ENCODE data around the gene TMEM273.

The TMEM273 gene

DNA sequence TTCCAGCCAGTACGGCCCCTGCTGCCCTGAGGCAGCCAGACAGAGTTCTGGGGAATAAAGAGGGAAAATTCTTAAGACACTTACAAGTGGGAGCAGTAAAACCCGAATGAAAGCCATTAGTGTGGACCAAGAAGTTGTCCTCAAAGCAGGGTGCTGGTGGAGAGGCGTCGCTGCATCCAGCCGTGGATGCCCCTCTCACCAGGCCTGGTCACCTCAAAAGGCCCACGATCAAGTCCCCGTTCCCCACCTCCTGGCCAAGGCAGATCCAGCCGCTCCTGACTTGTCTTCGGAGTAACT is 73.5 kb downstream of the TMEM273 start:
- DNase-seq = no peak

DNA sequence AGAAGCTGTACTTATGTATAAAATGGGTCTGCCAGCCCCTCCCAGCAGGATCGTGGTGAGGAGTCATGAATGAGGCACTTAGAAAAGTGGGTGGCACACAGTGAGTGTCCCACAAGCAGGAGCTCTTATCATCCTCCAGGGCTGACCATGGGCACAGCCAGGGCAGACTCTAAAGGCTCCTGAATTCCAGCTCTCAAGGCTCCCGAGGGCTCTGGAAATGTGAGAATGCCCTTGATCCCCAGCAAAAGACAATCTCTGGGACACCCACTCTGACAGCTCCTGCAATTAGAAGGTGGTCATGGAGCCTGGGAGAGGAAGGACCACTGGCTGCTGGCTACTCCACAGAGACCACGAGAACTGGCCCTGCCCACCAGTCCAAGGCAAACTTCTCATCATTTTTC is 74.5 kb downstream of the TMEM273 start:
- no peak for DNase-seq

DNA sequence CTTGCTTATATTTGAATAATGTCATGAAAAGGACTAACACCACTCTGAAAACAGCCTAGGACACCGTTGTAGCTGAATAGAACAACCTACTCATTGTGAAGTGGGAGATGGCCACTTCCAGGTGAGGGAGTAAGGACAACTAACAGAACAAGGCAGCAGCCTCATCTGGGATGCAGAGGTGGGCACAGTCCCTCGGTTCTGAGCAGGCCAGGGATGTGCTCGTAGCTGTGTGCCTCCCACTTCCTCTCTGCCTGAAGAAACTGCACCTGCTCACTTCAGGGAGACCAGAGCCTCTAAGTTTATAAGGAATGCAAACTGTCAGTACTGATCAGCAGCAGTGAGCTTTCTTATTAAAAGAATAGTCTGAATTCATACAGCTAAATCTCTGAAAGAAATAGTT is 75.3 kb downstream of the TMEM273 start:
- DNase-seq = no peak

DNA sequence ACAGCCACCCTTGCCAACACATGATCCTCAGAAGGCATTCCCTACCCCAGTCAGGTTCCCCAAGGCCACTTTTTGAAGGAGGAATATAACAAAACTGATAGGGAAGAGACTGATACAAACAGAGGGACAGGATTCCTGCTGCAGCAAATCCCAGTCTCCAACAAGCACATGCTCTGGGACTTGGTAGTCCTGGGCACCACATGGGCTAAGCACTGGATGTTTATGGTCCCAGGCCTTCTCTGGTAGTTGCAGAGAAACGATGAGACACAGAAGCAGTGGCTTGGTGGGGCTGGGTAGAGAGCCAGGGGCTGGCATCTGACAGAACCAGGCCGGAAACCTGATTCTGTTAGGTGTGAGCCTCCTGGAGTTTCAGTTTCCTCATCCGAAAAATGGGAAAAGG is 76.1 kb downstream of the TMEM273 start:
- no peak for DNase-seq

DNA sequence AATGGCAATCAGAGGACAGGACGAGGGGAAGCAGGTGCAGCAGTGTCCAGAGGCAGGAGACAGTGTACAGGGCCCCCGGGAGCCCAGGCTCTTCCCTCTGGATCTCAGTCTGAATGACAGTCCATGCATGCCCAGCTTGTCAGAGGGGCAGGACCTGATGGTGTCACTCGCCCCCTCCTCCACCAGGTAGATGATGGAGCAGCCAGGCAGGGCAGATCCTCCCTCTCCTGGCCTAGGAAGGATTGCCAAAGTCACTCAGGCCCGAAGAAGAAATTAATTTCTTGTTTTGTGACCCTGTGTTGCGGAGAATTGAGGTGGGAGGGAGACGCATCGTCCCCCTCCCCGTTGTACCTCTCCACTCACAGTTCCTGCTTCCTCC is 76.9 kb downstream of the TMEM273 start:
- DNase-seq = no peak

DNA sequence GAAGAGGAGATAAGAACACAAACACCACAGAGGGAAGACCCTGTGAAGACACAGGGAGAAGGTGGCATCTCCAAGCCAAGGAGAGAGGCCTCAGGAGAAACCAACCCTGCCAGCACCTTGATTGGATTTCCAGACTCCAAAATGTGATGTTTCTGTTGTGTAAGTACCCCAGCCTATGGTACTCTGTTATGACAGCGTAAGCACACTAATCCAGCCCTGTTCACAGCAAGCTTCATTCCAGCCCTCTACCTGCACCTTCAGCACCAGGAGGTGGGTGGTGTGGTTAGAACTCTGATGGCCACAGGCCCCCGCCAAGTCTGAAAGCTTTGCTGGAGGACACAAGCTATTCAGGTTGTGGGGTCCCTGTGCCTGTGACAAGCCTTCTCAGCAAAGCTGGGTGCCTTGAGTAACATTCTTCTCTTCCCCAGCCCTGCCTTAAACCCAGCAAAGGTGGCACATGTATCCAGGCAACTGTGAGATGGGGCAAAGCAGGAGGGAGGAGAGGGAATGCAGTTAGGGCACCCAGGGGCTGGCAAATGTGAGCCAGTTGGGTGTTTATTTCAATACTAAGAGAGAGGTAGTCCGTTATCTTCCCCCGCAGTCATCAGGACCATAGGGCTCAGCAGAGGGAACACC is 77.4 kb downstream of the TMEM273 start:
- no peak for DNase-seq

DNA sequence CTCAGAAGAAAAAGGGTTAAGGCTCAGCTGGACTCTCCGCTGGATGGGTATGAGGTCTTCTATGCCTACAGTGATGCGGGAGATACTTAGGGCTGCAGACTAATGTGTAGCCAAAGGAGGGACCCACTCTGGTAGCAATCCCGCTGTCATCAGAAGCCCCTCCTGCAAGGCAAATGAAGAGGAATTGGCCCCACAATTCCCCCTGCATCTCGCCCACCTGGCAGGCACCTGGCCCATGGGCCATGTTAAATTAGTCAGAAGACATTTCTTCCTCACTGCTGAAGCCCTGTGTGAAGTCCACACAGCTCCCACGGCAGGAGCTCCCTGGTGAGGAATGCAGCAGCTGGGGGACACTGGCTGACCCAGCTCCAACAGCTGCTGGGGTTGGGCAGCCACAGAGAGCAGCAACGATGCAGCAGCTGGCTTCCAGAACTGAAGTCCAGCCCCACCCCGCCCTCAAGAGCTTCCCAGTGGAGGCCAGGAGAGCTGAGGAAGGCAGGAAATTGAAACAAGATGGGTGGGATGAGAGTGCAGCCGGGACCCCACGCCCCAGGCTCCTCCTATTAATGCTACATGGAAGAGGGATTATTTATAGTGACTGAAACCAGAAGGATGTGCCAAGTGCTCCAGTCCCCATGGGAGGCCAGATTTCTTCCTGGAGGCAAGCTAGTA is 78.4 kb downstream of the TMEM273 start:
- DNase-seq = no peak

DNA sequence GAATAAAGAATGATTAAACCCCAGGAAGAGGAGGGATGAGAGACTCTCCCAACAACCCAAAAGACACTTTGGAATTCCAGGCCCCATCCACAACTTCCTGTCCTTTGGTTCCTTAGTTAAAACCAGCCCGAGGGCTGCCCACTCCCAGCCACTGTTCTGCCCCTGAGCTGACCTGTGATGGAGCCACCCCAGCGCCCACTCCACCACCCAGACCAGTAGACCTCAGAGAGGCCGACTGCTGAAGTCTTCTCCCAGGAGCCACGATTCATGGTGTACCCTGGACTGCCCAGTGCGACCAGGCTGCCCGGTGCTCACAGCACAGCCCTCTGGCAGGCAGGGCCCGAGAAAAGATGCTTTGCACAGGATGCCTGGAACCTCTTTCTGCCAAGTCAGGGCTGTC is 79.5 kb downstream of the TMEM273 start:
- no peak for DNase-seq

DNA sequence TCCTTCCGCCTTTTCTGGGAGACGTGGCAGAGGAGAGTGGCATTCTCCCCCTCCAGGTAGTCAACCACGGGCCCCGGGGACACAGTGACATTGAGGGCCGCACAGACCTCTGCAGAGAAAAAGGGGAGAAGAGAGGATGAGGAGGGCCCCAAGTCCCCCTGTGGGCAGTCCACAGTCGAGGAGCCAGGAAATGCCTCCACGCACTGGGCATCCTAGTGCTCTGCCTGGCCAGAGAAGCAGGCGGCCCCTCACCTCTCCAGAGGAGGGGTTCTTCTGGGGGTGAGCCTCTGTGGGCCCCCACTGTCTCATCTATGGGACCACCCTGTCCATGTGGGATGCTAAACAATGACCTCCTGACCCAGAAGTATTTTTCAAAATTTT is 80.3 kb downstream of the TMEM273 start:
- DNase-seq = no peak

DNA sequence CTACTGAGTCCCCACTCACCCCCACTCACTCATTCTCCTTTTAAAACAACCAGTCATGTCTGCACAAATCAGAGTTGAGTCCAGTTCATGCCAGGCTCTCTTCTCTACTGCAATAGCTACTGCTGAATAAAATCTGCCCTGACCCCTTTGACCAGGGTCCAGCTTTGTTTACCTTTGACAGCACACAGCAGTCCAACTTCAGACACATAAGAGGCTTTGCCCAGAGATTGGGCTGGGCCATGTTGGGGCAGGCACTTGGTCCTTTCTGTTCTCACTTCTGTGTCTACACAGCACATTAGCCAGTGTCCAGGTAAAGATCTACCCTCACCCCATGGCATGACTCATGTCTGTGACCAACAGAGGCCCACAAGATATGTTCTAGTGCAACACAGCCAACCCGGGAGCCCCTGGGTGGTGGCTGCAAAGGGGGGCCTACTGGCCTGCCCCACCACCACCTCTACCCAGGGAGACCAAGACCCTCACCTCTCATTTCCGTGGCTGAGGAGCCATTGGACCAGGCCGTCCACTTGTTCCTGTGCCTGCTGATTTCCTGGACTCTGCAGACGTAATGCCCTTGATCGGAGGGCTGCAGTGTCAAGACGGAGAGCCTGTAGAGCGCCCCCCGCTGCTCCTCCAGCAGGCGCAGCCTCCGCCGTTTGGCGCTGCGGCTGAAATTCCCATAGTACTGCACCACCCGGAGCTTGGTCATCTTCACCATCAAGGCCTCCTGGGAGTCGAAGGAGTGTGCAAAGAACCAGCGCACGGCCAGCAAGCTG is 80.9 kb downstream of the TMEM273 start:
- DNase-seq = no peak

DNA sequence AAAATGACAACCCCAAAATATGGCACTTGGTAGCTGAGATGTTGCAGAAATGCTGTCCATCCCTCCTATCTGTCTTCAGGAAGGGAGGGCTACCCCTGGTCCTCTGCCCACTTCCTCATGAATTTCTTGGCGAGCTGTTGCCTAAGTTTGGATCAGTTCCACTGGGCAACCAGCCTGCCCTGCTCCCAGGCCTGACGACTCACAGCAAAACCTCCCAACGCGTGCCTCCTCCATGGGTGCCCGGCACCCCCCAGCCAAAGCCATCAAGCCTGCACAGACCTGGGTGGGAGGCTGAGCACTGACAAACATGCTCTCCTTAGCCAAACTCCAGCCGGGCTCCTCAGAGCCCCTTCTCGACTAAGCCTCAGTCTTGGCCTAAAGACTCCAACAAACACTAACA is 81.7 kb downstream of the TMEM273 start:
- no peak for DNase-seq

DNA sequence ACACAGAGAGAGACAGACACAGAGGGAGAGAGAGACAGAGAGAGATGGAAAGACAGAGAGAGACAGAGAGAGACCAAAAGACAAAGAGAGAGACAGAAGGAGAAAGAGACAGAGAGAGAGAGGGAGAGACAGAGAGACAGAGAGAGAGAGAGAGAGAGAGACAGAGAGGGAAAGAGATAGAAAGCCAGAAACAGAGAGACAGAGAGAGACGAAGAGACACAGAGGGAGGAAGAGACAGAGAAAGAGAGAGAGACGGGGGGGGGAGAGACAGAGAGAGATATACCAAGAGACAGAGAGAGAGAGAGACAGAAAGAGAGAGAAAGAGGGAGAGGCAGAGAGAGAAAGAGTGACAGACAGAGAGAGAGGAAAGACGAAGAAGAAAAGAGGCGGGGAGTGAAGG is 83.1 kb downstream of the TMEM273 start:
- DNase-seq = no peak

Measured in activated T-cell treated with anti-CD3 and anti-CD28 coated beads, Interleukin-2, amount 50 U/mL, for 1 hour (primary cell).